Measurements from ENCODE around the gene UFSP2.

- TF ChIP-seq, protein P1, sequence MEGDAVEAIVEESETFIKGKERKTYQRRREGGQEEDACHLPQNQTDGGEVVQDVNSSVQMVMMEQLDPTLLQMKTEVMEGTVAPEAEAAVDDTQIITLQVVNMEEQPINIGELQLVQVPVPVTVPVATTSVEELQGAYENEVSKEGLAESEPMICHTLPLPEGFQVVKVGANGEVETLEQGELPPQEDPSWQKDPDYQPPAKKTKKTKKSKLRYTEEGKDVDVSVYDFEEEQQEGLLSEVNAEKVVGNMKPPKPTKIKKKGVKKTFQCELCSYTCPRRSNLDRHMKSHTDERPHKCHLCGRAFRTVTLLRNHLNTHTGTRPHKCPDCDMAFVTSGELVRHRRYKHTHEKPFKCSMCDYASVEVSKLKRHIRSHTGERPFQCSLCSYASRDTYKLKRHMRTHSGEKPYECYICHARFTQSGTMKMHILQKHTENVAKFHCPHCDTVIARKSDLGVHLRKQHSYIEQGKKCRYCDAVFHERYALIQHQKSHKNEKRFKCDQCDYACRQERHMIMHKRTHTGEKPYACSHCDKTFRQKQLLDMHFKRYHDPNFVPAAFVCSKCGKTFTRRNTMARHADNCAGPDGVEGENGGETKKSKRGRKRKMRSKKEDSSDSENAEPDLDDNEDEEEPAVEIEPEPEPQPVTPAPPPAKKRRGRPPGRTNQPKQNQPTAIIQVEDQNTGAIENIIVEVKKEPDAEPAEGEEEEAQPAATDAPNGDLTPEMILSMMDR (IDR thresholded peaks at IDR 0.05; ENCODE audit: insufficient read depth, low read length, poor library complexity, severe bottlenecking) = no peak
- no peak for TF ChIP-seq EZH2phosphoT487 (conservative IDR thresholded peaks at IDR 0.05; ENCODE audit: low read length)
These were observed 30.4 kb upstream of the UFSP2 start for GRCh38 chr4:185456131-185456530.

Measured in SU-DHL-6 (cell line).